GM23338 (cell line): ENCODE measurements around the gene LAPTM5. TPM values are rescaled to one million over a fixed set of nuclear protein-coding genes. Genes with fewer than 3 reads are reported as not detected.

Source experiments
- ATAC-seq: fragments of 200-7000 bp; cut with Tn5 transposase; 3 replicates; pipeline ENCODE4 v1.9.1; 2020
- DNase-seq: peaks from one replicate; pipeline ENCODE4 v3.0.0-alpha.2; 2015; ENCODE audit warnings: low spot score
- H2AFZ ChIP-seq: fragments of 200-600 bp; sonication (generic); 2 replicates; pipeline ENCODE4 v1.8.0; 2016; ENCODE audit warnings: antibody characterized with exemption, mild to moderate bottlenecking, moderate library complexity
- H3F3A ChIP-seq: fragments of 200-600 bp; sonication (generic); replicated peaks from 2 replicates; pipeline ENCODE4 v1.8.0; 2017; ENCODE audit warnings: antibody characterized with exemption, mixed run types, low read depth
- H3K27ac ChIP-seq: fragments of 200-600 bp; sonication (generic); 2 replicates; pipeline ENCODE4 v1.6.1; 2016; ENCODE audit warnings: low read depth
- H3K27me3 ChIP-seq: fragments of 200-600 bp; sonication (generic); 2 replicates; pipeline ENCODE4 v1.8.0; 2016; ENCODE audit warnings: mild to moderate bottlenecking, mixed run types, moderate library complexity; ENCODE audit not compliant: insufficient read depth
- H3K36me3 ChIP-seq: fragments of 200-600 bp; sonication (generic); 2 replicates; pipeline ENCODE4 v1.8.0; 2016; ENCODE audit warnings: mild to moderate bottlenecking; ENCODE audit not compliant: insufficient read depth
- H3K4me1 ChIP-seq: fragments of 200-600 bp; sonication (generic); 2 replicates; pipeline ENCODE4 v1.8.0; 2016; ENCODE audit warnings: mild to moderate bottlenecking, moderate library complexity; ENCODE audit not compliant: insufficient read depth
- H3K4me2 ChIP-seq: fragments of 200-600 bp; sonication (generic); 2 replicates; pipeline ENCODE4 v1.7.1; 2017; ENCODE audit warnings: mixed run types
- H3K4me3 ChIP-seq: fragments of 200-600 bp; sonication (generic); 2 replicates; pipeline ENCODE4 v1.6.1; 2016; ENCODE audit warnings: mixed run types
- H3K79me2 ChIP-seq: fragments of 200-600 bp; sonication (generic); replicated peaks from 2 replicates; pipeline ENCODE4 v1.8.0; 2017; ENCODE audit warnings: mild to moderate bottlenecking; ENCODE audit not compliant: insufficient read depth
- H3K9me2 ChIP-seq: fragments of 200-600 bp; sonication (generic); 2 replicates; pipeline ENCODE4 v1.8.0; 2017; ENCODE audit not compliant: insufficient read depth
- H4K20me1 ChIP-seq: fragments of 200-600 bp; sonication (generic); replicated peaks from 2 replicates; pipeline ENCODE4 v1.8.0; 2017; ENCODE audit warnings: mild to moderate bottlenecking; ENCODE audit not compliant: insufficient read depth
- H3K27ac Mint-ChIP-seq: 2 replicates; pipeline ENCODE4 v1.8.0; 2020; ENCODE audit warnings: inconsistent platforms, mild to moderate bottlenecking, moderate library complexity, mixed read lengths
- H3K27me3 Mint-ChIP-seq: 3 replicates; pipeline ENCODE4 v1.8.0; 2022; ENCODE audit warnings: low read depth, mild to moderate bottlenecking, moderate library complexity, mixed read lengths, inconsistent platforms; ENCODE audit not compliant: insufficient read depth, poor library complexity
- H3K36me3 Mint-ChIP-seq: 3 replicates; pipeline ENCODE4 v1.8.0; 2021; ENCODE audit warnings: low read depth, mild to moderate bottlenecking, inconsistent platforms, moderate library complexity, mixed read lengths
- H3K4me1 Mint-ChIP-seq: 3 replicates; pipeline ENCODE4 v1.8.0; 2020; ENCODE audit warnings: mild to moderate bottlenecking, inconsistent platforms, mixed read lengths
- H3K4me3 Mint-ChIP-seq: 3 replicates; pipeline ENCODE4 v1.8.0; 2021; ENCODE audit warnings: moderate library complexity, mild to moderate bottlenecking, inconsistent platforms, mixed read lengths
- H3K9me3 Mint-ChIP-seq: 3 replicates; pipeline ENCODE4 v1.8.0; 2020; ENCODE audit warnings: moderate library complexity, mild to moderate bottlenecking, inconsistent platforms, mixed read lengths
- CREB1 ChIP-seq: fragments of 250-450 bp; sonication (Bioruptor Pico); IDR thresholded peaks from 2 replicates; pipeline ENCODE4 v1.5.0; 2020; ENCODE audit warnings: low read depth, mild to moderate bottlenecking, moderate library complexity
- EZH2 ChIP-seq: fragments of 200-600 bp; sonication (generic); IDR thresholded peaks from one replicate; pipeline ENCODE4 v1.8.0; 2017; ENCODE audit warnings: antibody characterized with exemption, mild to moderate bottlenecking, low read depth; ENCODE audit not compliant: unreplicated experiment
- EZH2phosphoT487 ChIP-seq: fragments of 200-600 bp; sonication (generic); IDR thresholded peaks from one replicate; pipeline ENCODE4 v1.8.1; 2018; ENCODE audit warnings: antibody characterized with exemption; ENCODE audit not compliant: unreplicated experiment
- JUNB ChIP-seq: IDR thresholded peaks from one replicate; pipeline ENCODE4 v1.6.1; 2016; ENCODE audit warnings: antibody characterized with exemption; ENCODE audit not compliant: unreplicated experiment
- NANOG ChIP-seq: IDR thresholded peaks from 2 replicates; pipeline ENCODE4 v1.6.1; 2016; ENCODE audit warnings: antibody characterized with exemption, borderline replicate concordance
- POLR2AphosphoS5 ChIP-seq: IDR thresholded peaks from 2 replicates; pipeline ENCODE4 v1.6.1; 2016; ENCODE audit warnings: antibody characterized with exemption, low read depth
- STAT1 ChIP-seq: IDR thresholded peaks from one replicate; pipeline ENCODE4 v1.6.1; 2016; ENCODE audit warnings: antibody characterized with exemption; ENCODE audit not compliant: unreplicated experiment
- ZNF114 ChIP-seq: fragments of 250-450 bp; sonication (Bioruptor Pico); IDR thresholded peaks from 2 replicates; pipeline ENCODE4 v1.5.0; 2020; ENCODE audit warnings: mild to moderate bottlenecking, moderate library complexity
- ZNF331 ChIP-seq: fragments of 250-450 bp; sonication (Bioruptor Pico); IDR thresholded peaks from 2 replicates; pipeline ENCODE4 v1.5.0; 2020; ENCODE audit warnings: low read depth, mild to moderate bottlenecking, moderate library complexity
- polyA plus RNA-seq: library from polyadenylated mRNA; unstranded; fragments of >200 nt; fragmentation: Nextera tagmentation; extraction: Ambion mirVana; gene quantifications from 2 replicates; pipeline ENCODE4 v1.2.1, GENCODE V29; 2016
- total RNA-seq: library from RNA; depleted of rRNA; stranded (reverse); fragments of >200 nt; shearing (Covaris generic); gene quantifications from 2 replicates; pipeline ENCODE4 v1.2.3, GENCODE V29; 2014
- TF ChIP-seq, protein P1 (sequence below): IDR thresholded peaks from 2 replicates; pipeline ENCODE4 v1.6.1; 2016; ENCODE audit warnings: antibody characterized with exemption
- TF ChIP-seq, protein P2 (sequence below): IDR thresholded peaks from one replicate; pipeline ENCODE4 v1.6.1; 2018; ENCODE audit warnings: antibody characterized with exemption; ENCODE audit not compliant: unreplicated experiment
- TF ChIP-seq, protein P3 (sequence below), 2 experiments: fragments of 200-600 bp in 1 of 2; sonication (generic) in 1 of 2; conservative IDR thresholded peaks; 2 replicates each; pipeline versions ENCODE4 v1.5.1 to v1.6.1; 2016 to 2017; ENCODE audit warnings: antibody characterized with exemption in 2 of 2, low read depth in 2 of 2, mild to moderate bottlenecking in 2 of 2, moderate library complexity in 1 of 2
- TF ChIP-seq, protein P4 (sequence below): fragments of 250-450 bp; sonication (Bioruptor Pico); IDR thresholded peaks from 2 replicates; pipeline ENCODE4 v1.5.0; 2020; ENCODE audit warnings: mild to moderate bottlenecking, moderate library complexity

The LAPTM5 gene
- total and polyA plus RNA-seq, 2 experiments from 2014 or later = 0.21 TPM; not detected in 1

DNA sequence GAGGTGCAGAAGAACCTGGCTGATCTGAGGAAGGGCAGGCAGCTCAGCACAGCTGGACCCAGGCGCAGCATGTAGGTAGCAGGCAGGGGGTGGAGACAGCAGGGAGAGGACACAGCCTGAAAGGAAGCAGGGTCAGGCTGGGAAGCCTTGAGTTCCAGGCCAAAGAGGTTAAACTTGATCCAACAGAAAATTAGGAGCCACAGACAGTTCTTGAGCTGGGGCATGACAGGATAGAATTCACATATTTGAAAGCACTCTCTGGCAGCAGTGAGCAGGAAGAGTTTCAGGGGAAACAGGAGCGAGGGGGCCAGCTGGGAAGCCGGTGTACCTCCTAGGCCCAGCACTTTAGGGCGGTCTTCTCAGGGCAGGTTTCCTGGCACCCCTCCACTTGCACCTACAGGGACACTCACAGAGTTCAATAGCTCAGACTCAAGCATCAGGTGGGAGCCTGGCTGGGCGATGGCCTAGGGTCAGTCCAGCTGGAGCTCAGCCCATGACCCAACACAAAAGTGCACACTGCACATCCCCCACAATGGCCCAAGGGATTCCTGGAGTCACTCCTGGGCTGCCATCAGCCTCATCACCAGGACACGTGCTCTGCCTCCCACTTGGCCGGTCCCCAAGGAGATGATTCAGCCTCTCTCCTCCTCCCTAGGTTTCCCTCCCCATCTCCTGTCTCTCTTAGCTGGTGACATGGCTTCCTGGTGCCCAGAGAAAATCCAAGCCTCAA is 56.9 kb downstream of the LAPTM5 start:
- H3K4me2 ChIP-seq = no peak overlapping the region
- no peaks in the 10 kb centered on the region for H3F3A ChIP-seq
- no peaks in the 10 kb centered on the region for H3K36me3 Mint-ChIP-seq
- no peak overlapping the region for H3K4me3 ChIP-seq
- no peak overlapping the region for H3K4me3 Mint-ChIP-seq
- DNase-seq = no peak
- ATAC-seq = no peak
- H3K36me3 ChIP-seq = no peaks in the 10 kb centered on the region
- no peaks in the 10 kb centered on the region for H3K27me3 ChIP-seq
- no peaks in the 10 kb centered on the region for H4K20me1 ChIP-seq
- H3K9me3 Mint-ChIP-seq = no peaks in the 10 kb centered on the region
- H2AFZ ChIP-seq = no peak overlapping the region
- no peak overlapping the region for H3K27ac Mint-ChIP-seq
- no peaks in the 10 kb centered on the region for H3K27me3 Mint-ChIP-seq
- H3K4me1 Mint-ChIP-seq = peaks cover 4% of the 10 kb centered on the region; the same call in 1 of the 3 replicates
- H3K27ac ChIP-seq = no peak overlapping the region
- TF ChIP-seq EZH2phosphoT487 (no peak), STAT1 (no peak), EZH2 (no peak), POLR2AphosphoS5 (no peak), JUNB (no peak), CREB1 (CRISPR knock-in tag) (no peak), ZNF331 (CRISPR knock-in tag) (no peak), NANOG (no peak), ZNF114 (CRISPR knock-in tag) (no peak)
- TF ChIP-seq, protein P1, sequence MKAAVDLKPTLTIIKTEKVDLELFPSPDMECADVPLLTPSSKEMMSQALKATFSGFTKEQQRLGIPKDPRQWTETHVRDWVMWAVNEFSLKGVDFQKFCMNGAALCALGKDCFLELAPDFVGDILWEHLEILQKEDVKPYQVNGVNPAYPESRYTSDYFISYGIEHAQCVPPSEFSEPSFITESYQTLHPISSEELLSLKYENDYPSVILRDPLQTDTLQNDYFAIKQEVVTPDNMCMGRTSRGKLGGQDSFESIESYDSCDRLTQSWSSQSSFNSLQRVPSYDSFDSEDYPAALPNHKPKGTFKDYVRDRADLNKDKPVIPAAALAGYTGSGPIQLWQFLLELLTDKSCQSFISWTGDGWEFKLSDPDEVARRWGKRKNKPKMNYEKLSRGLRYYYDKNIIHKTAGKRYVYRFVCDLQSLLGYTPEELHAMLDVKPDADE = no peak
- TF ChIP-seq, protein P2, sequence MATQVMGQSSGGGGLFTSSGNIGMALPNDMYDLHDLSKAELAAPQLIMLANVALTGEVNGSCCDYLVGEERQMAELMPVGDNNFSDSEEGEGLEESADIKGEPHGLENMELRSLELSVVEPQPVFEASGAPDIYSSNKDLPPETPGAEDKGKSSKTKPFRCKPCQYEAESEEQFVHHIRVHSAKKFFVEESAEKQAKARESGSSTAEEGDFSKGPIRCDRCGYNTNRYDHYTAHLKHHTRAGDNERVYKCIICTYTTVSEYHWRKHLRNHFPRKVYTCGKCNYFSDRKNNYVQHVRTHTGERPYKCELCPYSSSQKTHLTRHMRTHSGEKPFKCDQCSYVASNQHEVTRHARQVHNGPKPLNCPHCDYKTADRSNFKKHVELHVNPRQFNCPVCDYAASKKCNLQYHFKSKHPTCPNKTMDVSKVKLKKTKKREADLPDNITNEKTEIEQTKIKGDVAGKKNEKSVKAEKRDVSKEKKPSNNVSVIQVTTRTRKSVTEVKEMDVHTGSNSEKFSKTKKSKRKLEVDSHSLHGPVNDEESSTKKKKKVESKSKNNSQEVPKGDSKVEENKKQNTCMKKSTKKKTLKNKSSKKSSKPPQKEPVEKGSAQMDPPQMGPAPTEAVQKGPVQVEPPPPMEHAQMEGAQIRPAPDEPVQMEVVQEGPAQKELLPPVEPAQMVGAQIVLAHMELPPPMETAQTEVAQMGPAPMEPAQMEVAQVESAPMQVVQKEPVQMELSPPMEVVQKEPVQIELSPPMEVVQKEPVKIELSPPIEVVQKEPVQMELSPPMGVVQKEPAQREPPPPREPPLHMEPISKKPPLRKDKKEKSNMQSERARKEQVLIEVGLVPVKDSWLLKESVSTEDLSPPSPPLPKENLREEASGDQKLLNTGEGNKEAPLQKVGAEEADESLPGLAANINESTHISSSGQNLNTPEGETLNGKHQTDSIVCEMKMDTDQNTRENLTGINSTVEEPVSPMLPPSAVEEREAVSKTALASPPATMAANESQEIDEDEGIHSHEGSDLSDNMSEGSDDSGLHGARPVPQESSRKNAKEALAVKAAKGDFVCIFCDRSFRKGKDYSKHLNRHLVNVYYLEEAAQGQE = no peak
- TF ChIP-seq, protein P3, sequence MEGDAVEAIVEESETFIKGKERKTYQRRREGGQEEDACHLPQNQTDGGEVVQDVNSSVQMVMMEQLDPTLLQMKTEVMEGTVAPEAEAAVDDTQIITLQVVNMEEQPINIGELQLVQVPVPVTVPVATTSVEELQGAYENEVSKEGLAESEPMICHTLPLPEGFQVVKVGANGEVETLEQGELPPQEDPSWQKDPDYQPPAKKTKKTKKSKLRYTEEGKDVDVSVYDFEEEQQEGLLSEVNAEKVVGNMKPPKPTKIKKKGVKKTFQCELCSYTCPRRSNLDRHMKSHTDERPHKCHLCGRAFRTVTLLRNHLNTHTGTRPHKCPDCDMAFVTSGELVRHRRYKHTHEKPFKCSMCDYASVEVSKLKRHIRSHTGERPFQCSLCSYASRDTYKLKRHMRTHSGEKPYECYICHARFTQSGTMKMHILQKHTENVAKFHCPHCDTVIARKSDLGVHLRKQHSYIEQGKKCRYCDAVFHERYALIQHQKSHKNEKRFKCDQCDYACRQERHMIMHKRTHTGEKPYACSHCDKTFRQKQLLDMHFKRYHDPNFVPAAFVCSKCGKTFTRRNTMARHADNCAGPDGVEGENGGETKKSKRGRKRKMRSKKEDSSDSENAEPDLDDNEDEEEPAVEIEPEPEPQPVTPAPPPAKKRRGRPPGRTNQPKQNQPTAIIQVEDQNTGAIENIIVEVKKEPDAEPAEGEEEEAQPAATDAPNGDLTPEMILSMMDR (conservative IDR thresholded peaks at IDR 0.05; ENCODE audit: low read depth in 2 of 2) = no peak
- TF ChIP-seq, protein P4, sequence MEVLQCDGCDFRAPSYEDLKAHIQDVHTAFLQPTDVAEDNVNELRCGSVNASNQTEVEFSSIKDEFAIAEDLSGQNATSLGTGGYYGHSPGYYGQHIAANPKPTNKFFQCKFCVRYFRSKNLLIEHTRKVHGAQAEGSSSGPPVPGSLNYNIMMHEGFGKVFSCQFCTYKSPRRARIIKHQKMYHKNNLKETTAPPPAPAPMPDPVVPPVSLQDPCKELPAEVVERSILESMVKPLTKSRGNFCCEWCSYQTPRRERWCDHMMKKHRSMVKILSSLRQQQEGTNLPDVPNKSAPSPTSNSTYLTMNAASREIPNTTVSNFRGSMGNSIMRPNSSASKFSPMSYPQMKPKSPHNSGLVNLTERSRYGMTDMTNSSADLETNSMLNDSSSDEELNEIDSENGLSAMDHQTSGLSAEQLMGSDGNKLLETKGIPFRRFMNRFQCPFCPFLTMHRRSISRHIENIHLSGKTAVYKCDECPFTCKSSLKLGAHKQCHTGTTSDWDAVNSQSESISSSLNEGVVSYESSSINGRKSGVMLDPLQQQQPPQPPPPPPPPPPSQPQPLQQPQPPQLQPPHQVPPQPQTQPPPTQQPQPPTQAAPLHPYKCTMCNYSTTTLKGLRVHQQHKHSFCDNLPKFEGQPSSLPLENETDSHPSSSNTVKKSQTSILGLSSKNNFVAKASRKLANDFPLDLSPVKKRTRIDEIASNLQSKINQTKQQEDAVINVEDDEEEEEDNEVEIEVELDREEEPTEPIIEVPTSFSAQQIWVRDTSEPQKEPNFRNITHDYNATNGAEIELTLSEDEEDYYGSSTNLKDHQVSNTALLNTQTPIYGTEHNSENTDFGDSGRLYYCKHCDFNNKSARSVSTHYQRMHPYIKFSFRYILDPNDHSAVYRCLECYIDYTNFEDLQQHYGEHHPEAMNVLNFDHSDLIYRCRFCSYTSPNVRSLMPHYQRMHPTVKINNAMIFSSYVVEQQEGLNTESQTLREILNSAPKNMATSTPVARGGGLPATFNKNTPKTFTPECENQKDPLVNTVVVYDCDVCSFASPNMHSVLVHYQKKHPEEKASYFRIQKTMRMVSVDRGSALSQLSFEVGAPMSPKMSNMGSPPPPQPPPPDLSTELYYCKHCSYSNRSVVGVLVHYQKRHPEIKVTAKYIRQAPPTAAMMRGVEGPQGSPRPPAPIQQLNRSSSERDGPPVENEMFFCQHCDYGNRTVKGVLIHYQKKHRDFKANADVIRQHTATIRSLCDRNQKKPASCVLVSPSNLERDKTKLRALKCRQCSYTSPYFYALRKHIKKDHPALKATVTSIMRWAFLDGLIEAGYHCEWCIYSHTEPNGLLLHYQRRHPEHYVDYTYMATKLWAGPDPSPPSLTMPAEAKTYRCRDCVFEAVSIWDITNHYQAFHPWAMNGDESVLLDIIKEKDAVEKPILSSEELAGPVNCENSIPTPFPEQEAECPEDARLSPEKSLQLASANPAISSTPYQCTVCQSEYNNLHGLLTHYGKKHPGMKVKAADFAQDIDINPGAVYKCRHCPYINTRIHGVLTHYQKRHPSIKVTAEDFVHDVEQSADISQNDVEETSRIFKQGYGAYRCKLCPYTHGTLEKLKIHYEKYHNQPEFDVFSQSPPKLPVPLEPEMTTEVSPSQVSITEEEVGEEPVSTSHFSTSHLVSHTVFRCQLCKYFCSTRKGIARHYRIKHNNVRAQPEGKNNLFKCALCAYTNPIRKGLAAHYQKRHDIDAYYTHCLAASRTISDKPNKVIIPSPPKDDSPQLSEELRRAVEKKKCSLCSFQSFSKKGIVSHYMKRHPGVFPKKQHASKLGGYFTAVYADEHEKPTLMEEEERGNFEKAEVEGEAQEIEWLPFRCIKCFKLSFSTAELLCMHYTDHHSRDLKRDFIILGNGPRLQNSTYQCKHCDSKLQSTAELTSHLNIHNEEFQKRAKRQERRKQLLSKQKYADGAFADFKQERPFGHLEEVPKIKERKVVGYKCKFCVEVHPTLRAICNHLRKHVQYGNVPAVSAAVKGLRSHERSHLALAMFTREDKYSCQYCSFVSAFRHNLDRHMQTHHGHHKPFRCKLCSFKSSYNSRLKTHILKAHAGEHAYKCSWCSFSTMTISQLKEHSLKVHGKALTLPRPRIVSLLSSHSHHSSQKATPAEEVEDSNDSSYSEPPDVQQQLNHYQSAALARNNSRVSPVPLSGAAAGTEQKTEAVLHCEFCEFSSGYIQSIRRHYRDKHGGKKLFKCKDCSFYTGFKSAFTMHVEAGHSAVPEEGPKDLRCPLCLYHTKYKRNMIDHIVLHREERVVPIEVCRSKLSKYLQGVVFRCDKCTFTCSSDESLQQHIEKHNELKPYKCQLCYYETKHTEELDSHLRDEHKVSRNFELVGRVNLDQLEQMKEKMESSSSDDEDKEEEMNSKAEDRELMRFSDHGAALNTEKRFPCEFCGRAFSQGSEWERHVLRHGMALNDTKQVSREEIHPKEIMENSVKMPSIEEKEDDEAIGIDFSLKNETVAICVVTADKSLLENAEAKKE (CRISPR knock-in tag) = no peak
- H3K79me2 ChIP-seq = no peaks in the 10 kb centered on the region
- no peaks in the 10 kb centered on the region for H3K4me1 ChIP-seq
- H3K9me2 ChIP-seq = peaks cover 9% of the 10 kb centered on the region; the same call in 1 of the 2 replicates
